ENCODE results near the gene TRAPPC2L. TPM values are rescaled to one million over a fixed set of nuclear protein-coding genes. Genes with fewer than 3 reads are reported as not detected.
A peak's percentile ranks its signal among the peaks of the same experiment; 100 is the strongest.

The TRAPPC2L gene
- total RNA-seq, 1 experiment from 2014 or later: 82.0 TPM

- TF ChIP-seq CBFB (CRISPR knock-in tag; IDR thresholded peaks at IDR 0.05; ENCODE audit: low read depth): no peak
- TF ChIP-seq, protein P1, sequence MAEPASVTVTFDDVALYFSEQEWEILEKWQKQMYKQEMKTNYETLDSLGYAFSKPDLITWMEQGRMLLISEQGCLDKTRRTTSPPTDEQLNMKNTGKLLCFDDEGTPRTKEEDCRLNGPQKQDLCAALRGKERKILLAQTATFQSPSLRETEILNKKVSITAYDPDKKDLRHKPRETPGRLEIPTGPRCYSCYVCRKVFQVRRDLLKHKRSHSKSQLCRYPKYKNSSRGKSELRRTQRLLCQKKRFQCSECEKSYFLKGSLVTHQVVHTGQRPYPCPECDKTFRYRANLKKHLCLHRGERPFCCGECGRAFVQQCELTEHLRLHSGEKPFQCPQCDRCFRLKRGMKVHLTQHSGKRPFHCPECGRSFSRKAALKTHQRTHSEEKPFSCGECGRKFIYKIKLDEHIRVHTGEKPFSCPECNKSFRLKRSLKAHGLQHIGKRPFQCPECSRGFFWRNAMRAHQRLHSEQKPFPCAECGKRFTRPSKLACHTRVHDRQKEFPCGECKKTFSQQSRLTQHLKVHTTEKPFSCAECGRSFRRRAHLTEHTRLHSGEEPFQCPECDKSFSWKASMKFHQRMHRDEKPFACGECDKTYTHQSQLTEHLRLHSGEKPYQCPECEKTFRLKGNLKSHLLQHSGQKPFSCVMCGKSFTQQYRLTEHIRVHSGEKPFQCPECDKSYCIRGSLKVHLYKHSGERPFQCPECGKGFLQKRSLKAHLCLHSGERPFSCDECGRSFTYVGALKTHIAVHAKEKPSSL (CRISPR knock-in tag; conservative IDR thresholded peaks at IDR 0.05): no peak
- H3K36me3 Mint-ChIP-seq: peaks cover 15% of the 10 kb centered on the region
- POLR2A ChIA-PET: no interaction called here
- ATAC-seq: no peak
- H3K27me3 Mint-ChIP-seq (ENCODE audit: low read depth): no peaks in the 10 kb centered on the region
- DNase-seq (ENCODE audit: low spot score): no peak
- no peaks in the 10 kb centered on the region; the same call in 1 of the 2 replicates for H3K9me3 Mint-ChIP-seq
- no peak overlapping the region for H3K4me3 Mint-ChIP-seq
- peaks cover 12% of the 10 kb centered on the region for H3K4me1 Mint-ChIP-seq
- CTCF ChIA-PET: interaction anchor here (2.8 kb wide), 1 partner anchor 114 kb away, joined by 10 read pairs; no protein-coding TSS in a partner anchor
- no peak overlapping the region for H3K27ac Mint-ChIP-seq
These were observed 5.3 kb upstream of the TRAPPC2L start for GRCh38 chr16:88851616-88852015.

GRCh38 chr16:88853325-88853941 lies 3.5 kb upstream of the TRAPPC2L start:
- CTCF ChIA-PET: interaction anchor here (1.3 to 2.8 kb wide), 2 partner anchors 116 to 314 kb away, joined by 3 to 10 read pairs; no protein-coding TSS in a partner anchor
- Mint-ChIP-seq H3K27ac (no peak overlapping the region), H3K4me1 (peaks cover 19% of the 10 kb centered on the region), H3K36me3 (peaks cover 21% of the 10 kb centered on the region), H3K4me3 (no peak overlapping the region), H3K27me3 (ENCODE audit: low read depth) (no peaks in the 10 kb centered on the region), H3K9me3 (no peaks in the 10 kb centered on the region; the same call in 1 of the 2 replicates)
- DNase-seq (ENCODE audit: low spot score) (no peak), ATAC-seq (no peak)
- POLR2A ChIA-PET: interaction anchor here (0.9 kb wide), 1 partner anchor 59 kb away, joined by 3 read pairs; no protein-coding TSS in a partner anchor
- TF ChIP-seq ZNF532 (CRISPR knock-in tag; IDR thresholded peaks at IDR 0.05; ENCODE audit: borderline replicate concordance): no peak
- no peak for TF ChIP-seq SMAD4 (CRISPR knock-in tag; IDR thresholded peaks at IDR 0.05)
- TF ChIP-seq, protein P2, sequence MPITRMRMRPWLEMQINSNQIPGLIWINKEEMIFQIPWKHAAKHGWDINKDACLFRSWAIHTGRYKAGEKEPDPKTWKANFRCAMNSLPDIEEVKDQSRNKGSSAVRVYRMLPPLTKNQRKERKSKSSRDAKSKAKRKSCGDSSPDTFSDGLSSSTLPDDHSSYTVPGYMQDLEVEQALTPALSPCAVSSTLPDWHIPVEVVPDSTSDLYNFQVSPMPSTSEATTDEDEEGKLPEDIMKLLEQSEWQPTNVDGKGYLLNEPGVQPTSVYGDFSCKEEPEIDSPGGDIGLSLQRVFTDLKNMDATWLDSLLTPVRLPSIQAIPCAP (CRISPR knock-in tag; IDR thresholded peaks at IDR 0.05): no peak

GRCh38 chr16:88854306-88855111 lies 2.4 kb upstream of the TRAPPC2L start:
- H3K27ac Mint-ChIP-seq: no peak overlapping the region
- no peak for ATAC-seq
- peaks cover 20% of the 10 kb centered on the region for H3K4me1 Mint-ChIP-seq
- H3K27me3 Mint-ChIP-seq (ENCODE audit: low read depth): no peaks in the 10 kb centered on the region
- ChIA-PET POLR2A (no interaction called here), CTCF (interaction anchor here (1.3 to 2.8 kb wide), 2 partner anchors 117 to 312 kb away, joined by 3 to 10 read pairs; no protein-coding TSS in a partner anchor)
- peaks cover 27% of the 10 kb centered on the region for H3K36me3 Mint-ChIP-seq
- H3K9me3 Mint-ChIP-seq: no peaks in the 10 kb centered on the region; the same call in 1 of the 2 replicates
- peak overlapping the region; percentile 64 for H3K4me3 Mint-ChIP-seq
- no peak for DNase-seq (ENCODE audit: low spot score)
- no peak for TF ChIP-seq E2F4 (CRISPR knock-in tag; IDR thresholded peaks at IDR 0.05; ENCODE audit: borderline replicate concordance, low read depth)
- no peak for TF ChIP-seq ZSCAN18 (CRISPR knock-in tag; IDR thresholded peaks at IDR 0.05)
- TF ChIP-seq MYBL2 (CRISPR knock-in tag; IDR thresholded peaks at IDR 0.05): no peak
- no peak for TF ChIP-seq TP53 (CRISPR knock-in tag; IDR thresholded peaks at IDR 0.05)
- TF ChIP-seq RORB (CRISPR knock-in tag; IDR thresholded peaks at IDR 0.05): no peak
- no peak for TF ChIP-seq TEAD4 (CRISPR knock-in tag; IDR thresholded peaks at IDR 0.05)
- TF ChIP-seq CREM (CRISPR knock-in tag; IDR thresholded peaks at IDR 0.05): no peak
- TF ChIP-seq KAT7 (CRISPR knock-in tag; IDR thresholded peaks at IDR 0.05; ENCODE audit: borderline replicate concordance): no peak
- TF ChIP-seq, protein P3, sequence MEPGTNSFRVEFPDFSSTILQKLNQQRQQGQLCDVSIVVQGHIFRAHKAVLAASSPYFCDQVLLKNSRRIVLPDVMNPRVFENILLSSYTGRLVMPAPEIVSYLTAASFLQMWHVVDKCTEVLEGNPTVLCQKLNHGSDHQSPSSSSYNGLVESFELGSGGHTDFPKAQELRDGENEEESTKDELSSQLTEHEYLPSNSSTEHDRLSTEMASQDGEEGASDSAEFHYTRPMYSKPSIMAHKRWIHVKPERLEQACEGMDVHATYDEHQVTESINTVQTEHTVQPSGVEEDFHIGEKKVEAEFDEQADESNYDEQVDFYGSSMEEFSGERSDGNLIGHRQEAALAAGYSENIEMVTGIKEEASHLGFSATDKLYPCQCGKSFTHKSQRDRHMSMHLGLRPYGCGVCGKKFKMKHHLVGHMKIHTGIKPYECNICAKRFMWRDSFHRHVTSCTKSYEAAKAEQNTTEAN (CRISPR knock-in tag; IDR thresholded peaks at IDR 0.05): no peak

Measured in WTC11 (cell line).